Loucy (cell line): ENCODE measurements around the gene CXXC4.

Experiments
- H2AFZ ChIP-seq: fragments of 200-600 bp; sonication (generic); 2 replicates; pipeline ENCODE4 v1.6.0; 2016; ENCODE audit warnings: antibody characterized with exemption, mild to moderate bottlenecking, low read length, moderate library complexity
- H3F3A ChIP-seq: fragments of 200-600 bp; 2 replicates; pipeline ENCODE4 v1.6.0; 2016; ENCODE audit warnings: antibody characterized with exemption, low read depth, mild to moderate bottlenecking
- H3K27me3 ChIP-seq: fragments of 200-600 bp; sonication (generic); 2 replicates; pipeline ENCODE4 v1.6.1; 2014; ENCODE audit warnings: low read length, mild to moderate bottlenecking; ENCODE audit not compliant: insufficient read depth, poor library complexity, severe bottlenecking
- H3K36me3 ChIP-seq: fragments of 200-600 bp; sonication (generic); 2 replicates; pipeline ENCODE4 v1.6.1; 2016; ENCODE audit warnings: low read length; ENCODE audit not compliant: insufficient read depth
- H3K4me1 ChIP-seq: fragments of 200-600 bp; sonication (generic); 2 replicates; pipeline ENCODE4 v1.5.1; 2014; ENCODE audit warnings: low read length, mild to moderate bottlenecking; ENCODE audit not compliant: insufficient read depth, poor library complexity, severe bottlenecking
- H3K4me2 ChIP-seq: fragments of 200-600 bp; sonication (generic); 2 replicates; pipeline ENCODE4 v1.6.0; 2014; ENCODE audit warnings: antibody characterized with exemption, low read length, low read depth, mild to moderate bottlenecking; ENCODE audit not compliant: poor library complexity, severe bottlenecking
- H3K4me3 ChIP-seq: fragments of 200-600 bp; sonication (generic); 2 replicates; pipeline ENCODE4 v1.5.1; 2014; ENCODE audit warnings: low read length, mild to moderate bottlenecking, mixed read lengths; ENCODE audit not compliant: poor library complexity, severe bottlenecking
- H3K79me2 ChIP-seq: fragments of 200-600 bp; sonication (generic); 2 replicates; pipeline ENCODE4 v1.6.1; 2014; ENCODE audit warnings: low read length; ENCODE audit not compliant: insufficient read depth
- H3K9ac ChIP-seq: fragments of 200-600 bp; sonication (generic); 2 replicates; pipeline ENCODE4 v1.6.0; 2014; ENCODE audit warnings: mild to moderate bottlenecking, low read depth, low read length, moderate library complexity; ENCODE audit not compliant: poor library complexity, severe bottlenecking
- H3K9me2 ChIP-seq: fragments of 200-600 bp; sonication (generic); replicated peaks from 2 replicates; pipeline ENCODE4 v1.6.1; 2016; ENCODE audit warnings: low read depth, low read length, mixed read lengths
- H3K9me3 ChIP-seq: fragments of 200-600 bp; sonication (generic); 2 replicates; pipeline ENCODE4 v1.6.1; 2014; ENCODE audit warnings: mild to moderate bottlenecking, antibody characterized with exemption, low read length, low read depth; ENCODE audit not compliant: insufficient read depth
- H4K20me1 ChIP-seq: fragments of 200-600 bp; sonication (generic); 2 replicates; pipeline ENCODE4 v1.6.0; 2014; ENCODE audit warnings: antibody characterized with exemption, low read length, mild to moderate bottlenecking; ENCODE audit not compliant: insufficient read depth, poor library complexity, severe bottlenecking
- EZH2phosphoT487 ChIP-seq: fragments of 200-600 bp; IDR thresholded peaks from 2 replicates; pipeline ENCODE4 v1.6.1; 2018; ENCODE audit warnings: antibody characterized with exemption, mild to moderate bottlenecking, moderate library complexity, borderline replicate concordance
- TF ChIP-seq, protein P1 (sequence below): fragments of 200-600 bp; sonication (generic); conservative IDR thresholded peaks from 2 replicates; pipeline ENCODE4 v1.5.1; 2014; ENCODE audit warnings: mild to moderate bottlenecking, antibody characterized with exemption, low read length

Gene CXXC4

GRCh38 chr4:104494185-104494584 lies 509 bp downstream of the CXXC4 start:
- Histone ChIP-seq H3K36me3 (no peaks in the 10 kb centered on the region), H3K4me3 (no peak overlapping the region), H3K9me3 (no peaks in the 10 kb centered on the region), H3K9ac (no peak overlapping the region), H3K79me2 (no peaks in the 10 kb centered on the region), H2AFZ (no peak overlapping the region), H4K20me1 (no peaks in the 10 kb centered on the region), H3K4me1 (peaks cover 12% of the 10 kb centered on the region), H3K4me2 (no peak overlapping the region), H3K27me3 (no peaks in the 10 kb centered on the region), H3K9me2 (no peaks in the 10 kb centered on the region), H3F3A (peaks cover 3% of the 10 kb centered on the region; the same call in 1 of the 2 replicates)
- TF ChIP-seq EZH2phosphoT487: no peak
- TF ChIP-seq, protein P1, sequence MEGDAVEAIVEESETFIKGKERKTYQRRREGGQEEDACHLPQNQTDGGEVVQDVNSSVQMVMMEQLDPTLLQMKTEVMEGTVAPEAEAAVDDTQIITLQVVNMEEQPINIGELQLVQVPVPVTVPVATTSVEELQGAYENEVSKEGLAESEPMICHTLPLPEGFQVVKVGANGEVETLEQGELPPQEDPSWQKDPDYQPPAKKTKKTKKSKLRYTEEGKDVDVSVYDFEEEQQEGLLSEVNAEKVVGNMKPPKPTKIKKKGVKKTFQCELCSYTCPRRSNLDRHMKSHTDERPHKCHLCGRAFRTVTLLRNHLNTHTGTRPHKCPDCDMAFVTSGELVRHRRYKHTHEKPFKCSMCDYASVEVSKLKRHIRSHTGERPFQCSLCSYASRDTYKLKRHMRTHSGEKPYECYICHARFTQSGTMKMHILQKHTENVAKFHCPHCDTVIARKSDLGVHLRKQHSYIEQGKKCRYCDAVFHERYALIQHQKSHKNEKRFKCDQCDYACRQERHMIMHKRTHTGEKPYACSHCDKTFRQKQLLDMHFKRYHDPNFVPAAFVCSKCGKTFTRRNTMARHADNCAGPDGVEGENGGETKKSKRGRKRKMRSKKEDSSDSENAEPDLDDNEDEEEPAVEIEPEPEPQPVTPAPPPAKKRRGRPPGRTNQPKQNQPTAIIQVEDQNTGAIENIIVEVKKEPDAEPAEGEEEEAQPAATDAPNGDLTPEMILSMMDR: no peak

DNA sequence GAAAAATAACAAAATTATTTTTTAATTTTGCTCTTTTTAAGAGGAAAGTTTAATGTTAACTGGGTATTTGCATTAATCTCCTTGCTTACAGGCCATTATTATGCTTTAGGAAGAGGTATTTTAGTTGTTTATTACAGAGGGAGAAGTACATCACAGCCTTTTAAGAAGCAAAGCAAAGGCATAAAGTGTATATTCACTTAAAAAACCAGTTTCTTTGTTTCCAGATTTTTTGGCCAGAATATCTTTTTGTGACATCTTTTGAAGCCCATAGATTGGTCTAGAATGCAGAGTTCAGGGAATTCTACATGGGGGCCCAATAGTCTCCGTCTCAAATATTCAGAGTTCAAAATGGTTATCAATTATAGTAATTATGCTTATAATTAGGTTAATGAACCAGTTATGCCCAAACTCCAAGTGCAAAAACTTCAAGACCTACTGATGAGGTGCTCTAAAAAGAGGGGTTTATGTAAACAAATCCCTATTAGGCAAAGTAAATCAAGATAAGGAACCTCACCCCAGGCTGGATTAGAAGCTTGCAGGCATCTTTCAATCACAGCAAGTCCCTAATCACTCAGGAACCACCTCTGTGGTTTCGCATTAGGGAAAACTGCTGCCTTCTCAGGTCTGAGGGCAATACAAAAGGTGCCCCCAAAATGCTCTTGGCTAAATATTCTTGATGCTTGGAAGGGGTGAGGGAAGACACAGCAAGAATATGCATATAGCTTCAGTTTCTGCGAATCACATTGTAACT lies 1.4 kb downstream of the CXXC4 start:
- Histone ChIP-seq H3K4me3 (no peak overlapping the region), H3K27me3 (no peaks in the 10 kb centered on the region), H3K9ac (no peak overlapping the region), H2AFZ (no peak overlapping the region), H3K36me3 (no peaks in the 10 kb centered on the region), H3F3A (peaks cover 3% of the 10 kb centered on the region; the same call in 1 of the 2 replicates), H3K4me1 (peaks cover 12% of the 10 kb centered on the region), H3K9me3 (no peaks in the 10 kb centered on the region), H3K9me2 (no peaks in the 10 kb centered on the region), H3K79me2 (no peaks in the 10 kb centered on the region), H4K20me1 (no peaks in the 10 kb centered on the region), H3K4me2 (no peak overlapping the region)
- TF ChIP-seq, protein P1: no peak
- TF ChIP-seq EZH2phosphoT487: no peak

- no peak for TF ChIP-seq EZH2phosphoT487
- TF ChIP-seq, protein P1: no peak
- Histone ChIP-seq H3K9me2 (no peaks in the 10 kb centered on the region), H3K9ac (no peak overlapping the region), H3K79me2 (no peaks in the 10 kb centered on the region), H3K4me3 (no peak overlapping the region), H3K4me2 (peak overlapping the region; percentile 75), H2AFZ (peak overlapping the region; percentile 97), H3K27me3 (no peaks in the 10 kb centered on the region), H3K36me3 (no peaks in the 10 kb centered on the region), H3K9me3 (no peaks in the 10 kb centered on the region), H4K20me1 (no peaks in the 10 kb centered on the region), H3F3A (peaks cover 3% of the 10 kb centered on the region; the same call in 1 of the 2 replicates), H3K4me1 (peaks cover 12% of the 10 kb centered on the region)
Measured at GRCh38 chr4:104492183-104492771, 2.4 kb downstream of the CXXC4 start.
